HG03432 (cell line): ENCODE measurements around the gene HSBP1L1.
"Not testable (repeated sequence)": the region's sequence is repeated elsewhere in the genome, so short reads cannot be mapped to it uniquely, and the experiment has no call there.

Experiments used
- ATAC-seq: cut with Tn5 transposase; IDR thresholded peaks from one replicate; pipeline ENCODE4 v1.9.1; 2021; ENCODE audit warnings: mild to moderate bottlenecking, moderate library complexity; ENCODE audit not compliant: unreplicated experiment

The HSBP1L1 gene

DNA sequence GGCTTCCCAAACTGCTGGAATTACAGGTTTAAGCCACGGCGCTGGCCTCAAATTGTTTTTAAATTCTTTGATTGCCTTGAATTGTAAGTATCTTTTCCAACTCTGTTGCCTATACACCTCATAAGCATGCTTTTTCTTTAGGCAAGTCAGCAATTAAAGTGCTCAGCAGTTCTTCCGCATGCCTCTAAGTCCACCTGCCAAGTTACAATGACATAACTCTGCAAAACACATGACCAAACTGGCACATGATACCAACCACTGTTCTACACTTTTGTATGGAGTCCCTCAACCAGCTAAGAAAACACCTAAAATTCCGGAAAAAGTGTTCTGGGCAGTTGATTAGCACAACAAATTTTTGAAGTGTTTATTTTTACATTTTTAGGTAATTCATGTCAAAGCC is 18.8 kb downstream of the HSBP1L1 start:
- ATAC-seq, result no peak

DNA sequence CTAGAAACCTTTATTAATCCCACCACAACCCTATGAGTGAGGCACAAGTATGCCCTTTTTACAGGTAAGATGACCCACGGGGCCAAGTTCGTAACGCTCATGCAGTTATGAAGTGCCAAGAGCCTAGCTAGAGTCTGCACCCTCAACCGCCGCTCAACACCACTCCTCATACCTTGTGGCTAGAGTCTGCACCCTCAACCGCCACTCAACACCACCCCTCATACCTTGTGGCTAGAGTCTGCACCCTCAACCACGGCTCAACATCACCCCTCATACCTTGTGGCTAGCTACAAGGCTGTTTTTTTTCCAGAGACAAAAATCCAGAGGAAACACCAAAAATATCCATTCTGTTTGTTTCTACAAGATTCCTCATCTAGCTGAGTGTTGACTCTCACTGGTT is 19.4 kb downstream of the HSBP1L1 start:
- ATAC-seq, result no peak

DNA sequence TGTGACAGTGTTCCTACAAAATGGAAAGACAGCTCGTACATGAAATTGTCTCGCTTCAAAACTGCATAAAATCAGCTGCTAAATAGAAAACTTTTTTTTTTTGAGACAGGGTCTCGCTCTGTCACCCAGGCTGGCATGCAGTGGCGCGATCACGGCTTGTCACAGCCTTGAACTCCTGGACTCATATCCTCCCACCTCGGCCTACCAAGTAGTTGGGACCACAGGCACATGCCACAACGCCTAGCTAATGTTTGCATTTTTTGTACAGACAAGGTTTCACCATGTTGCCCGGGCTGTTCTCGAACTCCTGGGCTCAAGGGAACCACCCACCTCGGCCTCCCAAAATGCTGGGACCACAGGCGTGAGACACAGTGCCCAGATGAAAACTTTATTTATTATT is 20.7 kb downstream of the HSBP1L1 start:
- ATAC-seq, result no peak

DNA sequence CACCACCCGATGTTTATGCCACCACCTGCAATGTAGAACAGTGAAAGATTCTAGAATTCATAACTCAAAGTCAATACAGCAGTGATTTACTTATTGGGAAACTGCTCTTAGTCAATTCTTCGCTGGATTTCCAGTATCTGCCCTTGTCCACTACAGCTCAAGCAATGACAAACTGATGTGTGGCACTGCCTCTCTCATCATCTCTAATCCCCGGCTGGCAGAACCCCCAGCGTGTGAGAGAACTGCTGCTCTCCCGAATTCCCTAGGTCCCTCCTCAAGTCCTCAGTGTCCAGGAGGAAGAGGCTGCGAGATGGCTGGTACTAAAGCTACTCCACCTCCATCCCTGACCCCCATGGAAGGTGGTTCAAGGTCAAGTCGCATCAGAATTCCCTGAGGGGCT is 22.3 kb downstream of the HSBP1L1 start:
- no peak for ATAC-seq

DNA sequence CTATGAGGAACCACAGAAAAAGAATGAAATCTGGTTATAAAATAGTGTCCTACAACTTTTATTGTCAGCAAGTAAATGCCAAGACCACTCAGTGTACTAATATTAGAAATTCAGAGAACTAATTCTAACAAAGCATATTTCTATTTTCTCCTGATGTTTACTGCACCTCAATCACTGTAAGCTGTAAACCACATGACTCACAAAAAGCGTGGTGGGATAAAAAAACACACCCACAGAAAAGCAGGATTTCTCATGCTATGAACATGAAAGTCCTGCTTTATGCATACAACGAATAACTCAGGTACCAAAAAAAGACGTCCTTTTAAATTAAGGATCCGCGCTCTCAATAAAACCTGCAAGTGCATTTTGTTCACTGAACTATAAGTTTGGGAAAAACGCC is 23.1 kb downstream of the HSBP1L1 start:
- ATAC-seq, result no peak

DNA sequence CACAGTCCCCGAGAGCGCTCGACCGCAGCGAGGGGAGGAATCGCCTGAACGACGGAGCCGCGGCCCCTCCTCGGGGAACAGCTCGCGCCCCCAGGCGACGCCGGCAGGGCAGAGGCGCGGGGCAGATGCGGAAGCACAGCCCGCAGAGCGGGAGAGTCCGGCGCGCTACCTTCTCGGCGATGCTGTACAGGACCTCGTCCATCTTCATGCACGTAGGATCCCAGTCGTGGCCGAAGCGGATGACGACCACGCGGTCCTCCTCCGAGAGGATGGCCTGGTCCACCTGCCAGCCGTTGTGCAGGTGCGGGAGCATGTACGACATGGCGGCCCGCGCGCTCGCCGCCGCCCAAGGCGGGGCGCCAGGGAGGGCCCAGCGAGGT is 23.6 kb downstream of the HSBP1L1 start:
- peak; percentile 72 for ATAC-seq

DNA sequence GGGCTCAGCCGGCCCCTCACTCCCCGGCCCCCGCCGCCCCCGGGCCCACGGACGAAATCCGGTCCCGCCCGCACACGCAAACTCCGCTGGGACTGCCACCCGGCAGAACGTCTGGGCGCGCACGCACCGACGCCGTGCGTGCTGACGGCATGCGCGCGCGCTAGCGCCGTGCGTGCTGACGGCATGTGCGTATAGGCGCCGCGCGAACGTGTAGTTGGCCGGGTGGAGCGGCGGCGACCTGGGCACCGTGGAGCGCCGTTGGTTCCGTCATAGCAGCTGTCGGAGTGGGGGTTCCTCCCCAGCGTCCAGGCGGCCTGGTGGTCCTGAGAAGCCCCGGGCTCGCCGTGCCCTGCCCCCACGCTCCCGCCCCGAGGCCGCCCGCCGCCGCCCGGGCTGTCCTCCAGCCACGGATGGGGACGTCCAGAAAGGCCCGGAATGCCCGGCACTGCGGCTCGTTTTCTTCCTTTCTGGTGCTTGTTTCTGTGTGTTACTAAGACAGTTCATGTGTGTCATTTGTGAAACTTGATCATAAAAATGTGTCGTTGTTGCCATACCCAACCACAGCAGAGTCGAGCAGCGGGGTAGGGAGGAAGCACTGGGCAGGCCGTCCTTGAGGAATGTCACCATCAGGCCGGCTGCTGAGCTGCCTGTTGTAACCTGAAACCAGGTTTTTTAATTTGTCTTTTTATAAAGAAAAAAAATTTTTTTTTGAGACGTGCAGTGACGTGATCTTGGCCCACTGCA is 24.2 kb downstream of the HSBP1L1 start, which contains the start of gene TXNL4A:
TSS of gene TXNL4A (minus strand) at position 113 of the 744 bp plus-strand sequence. CDS start 171 bp downstream, outside the sequence.
- ATAC-seq, result peak; percentile 98

DNA sequence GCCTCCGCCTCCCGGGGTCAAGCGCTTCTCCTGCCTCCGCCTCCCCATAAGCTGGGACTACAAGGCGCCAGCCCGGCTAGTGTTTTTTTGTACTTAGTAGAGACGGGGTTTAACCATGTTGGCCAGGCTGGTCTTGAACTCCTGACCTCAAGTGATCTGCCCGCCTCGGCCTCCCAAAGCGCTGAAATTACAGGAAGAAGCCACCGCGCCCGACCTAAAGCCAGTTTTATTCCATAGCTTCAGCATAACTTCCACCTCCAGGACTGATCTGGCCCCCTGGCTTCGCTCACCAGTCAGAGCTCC is 24.7 kb downstream of the HSBP1L1 start:
- ATAC-seq, result no peak

DNA sequence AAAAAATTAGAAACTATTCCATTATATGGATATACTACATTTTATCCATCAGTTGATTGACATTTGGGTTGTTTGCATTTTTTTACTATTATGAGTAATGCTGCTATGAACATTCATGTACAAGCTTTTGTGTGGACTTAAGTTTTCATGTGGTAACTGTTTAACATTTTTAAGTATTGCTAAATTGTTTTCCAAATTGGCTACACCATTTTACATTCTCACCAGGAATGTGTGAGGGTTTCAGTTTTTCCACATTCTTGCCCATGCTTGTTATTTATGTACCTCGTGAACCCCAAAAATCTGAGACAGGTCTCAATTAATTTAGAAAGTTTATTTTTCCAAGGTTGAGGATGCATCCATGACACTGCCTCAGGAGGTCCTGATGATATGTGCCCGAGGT is 27.1 kb downstream of the HSBP1L1 start:
- no peak for ATAC-seq

DNA sequence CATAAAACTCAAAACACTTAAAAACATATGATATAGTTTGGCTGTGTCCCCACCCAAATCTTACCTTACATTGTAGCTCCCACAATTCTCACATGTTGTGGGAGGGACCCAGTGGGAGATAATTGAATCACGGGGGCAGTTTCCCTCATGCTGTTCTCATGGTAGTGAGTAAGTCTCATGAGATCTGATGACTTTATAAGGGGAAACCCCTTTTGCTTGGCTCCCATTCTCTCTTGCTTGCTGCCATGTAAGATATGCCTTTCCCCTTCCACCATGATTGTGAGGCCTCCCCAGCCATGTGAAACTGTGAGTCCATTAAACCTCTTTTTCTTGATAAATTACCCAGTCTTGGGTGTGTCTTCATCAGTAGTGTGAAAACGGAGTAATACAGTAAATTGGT is 35.3 kb downstream of the HSBP1L1 start:
- ATAC-seq, result not testable (repeated sequence)

DNA sequence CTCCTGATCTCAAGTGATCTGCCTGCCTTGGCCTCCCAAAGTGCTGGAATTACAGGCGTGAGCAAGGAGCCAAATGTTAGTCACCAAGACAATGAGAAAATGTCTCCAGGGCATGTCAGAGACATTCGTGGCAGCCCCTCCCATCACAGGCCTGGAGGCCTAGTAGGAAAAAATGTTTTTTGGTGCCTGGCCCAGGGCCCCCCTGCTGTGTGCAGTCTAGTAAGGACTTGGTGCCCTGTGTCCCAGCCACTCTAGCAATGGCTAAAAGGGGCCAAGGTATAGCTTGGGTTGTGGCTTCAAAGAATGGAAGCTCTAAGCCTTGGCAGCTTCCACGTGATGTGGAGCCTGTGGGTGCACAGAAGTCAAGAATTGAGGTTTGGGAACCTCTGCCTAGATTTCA is 36.4 kb downstream of the HSBP1L1 start:
- ATAC-seq, result no peak

DNA sequence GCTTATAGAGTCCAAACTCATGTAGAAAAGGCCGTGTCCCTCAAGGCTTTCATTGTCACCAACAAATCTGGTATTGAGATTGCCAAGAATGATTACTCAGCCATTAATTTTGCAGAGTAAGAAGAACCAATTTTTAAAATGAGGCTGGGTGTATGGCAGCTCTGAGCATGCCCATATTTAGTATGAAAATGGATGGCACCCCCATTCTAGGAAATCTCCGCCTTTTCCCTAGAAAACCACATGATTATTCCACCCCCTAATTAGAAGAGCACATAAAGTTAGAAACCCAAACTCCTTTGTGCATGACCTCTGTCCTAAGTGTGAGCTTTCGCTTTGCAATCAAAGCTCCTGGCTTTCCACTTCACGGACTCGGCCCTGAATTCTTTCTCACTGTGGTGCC is 38.0 kb downstream of the HSBP1L1 start:
- ATAC-seq, result no peak

DNA sequence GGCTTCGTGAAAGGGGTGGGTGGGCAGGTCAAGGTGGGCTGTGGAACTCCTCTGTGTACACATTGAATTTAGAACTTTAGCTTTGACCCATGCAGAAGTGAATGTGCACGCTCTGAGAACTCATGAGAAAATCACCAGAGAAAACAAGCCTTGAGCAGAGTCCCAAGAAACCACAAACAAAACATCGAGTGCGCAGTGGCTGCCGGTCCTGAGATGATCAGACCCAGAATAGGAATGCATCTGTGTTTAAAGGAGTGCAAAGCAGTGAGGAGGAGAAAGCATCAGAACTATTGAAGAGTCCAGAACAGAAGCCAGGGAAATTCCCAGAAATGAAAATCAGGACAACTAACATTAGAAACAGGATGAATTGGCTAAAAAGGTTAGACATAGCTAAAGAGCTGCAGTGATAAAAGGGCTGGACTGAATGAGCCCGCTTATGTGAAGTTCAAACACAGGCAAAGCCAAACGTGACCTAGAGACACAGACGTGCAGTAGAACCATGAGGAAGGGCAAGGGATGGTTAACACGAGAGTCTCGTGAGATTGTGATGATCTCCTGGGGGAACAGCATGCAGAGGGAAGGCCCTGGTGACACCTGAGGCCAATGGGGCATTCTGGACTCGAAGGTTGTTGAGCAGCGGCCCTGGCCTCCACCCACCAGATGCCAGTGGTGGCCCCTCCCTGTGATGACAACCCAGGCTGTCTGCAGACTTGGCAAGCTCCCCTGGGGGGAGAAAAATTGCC is 40.3 kb downstream of the HSBP1L1 start:
- ATAC-seq, result no peak

DNA sequence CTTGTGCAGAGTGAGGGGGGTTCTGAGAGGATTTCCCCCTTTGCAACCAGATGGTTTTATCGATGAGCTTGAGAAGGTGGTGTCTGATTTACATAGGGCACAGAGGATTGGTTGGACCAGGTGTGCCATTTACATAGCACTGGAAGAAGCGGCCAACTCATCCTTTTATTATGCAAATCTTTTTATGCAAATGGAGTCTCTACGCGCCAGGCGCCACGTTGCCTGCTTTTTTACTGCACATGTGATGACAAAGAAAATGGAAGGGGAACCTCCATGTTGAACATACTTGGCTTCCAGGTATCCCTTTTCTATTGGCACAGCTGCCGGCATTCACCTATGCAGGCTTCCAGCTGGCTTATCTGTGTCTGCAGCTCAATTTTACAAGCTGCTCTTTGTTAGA is 42.3 kb downstream of the HSBP1L1 start:
- no peak for ATAC-seq

DNA sequence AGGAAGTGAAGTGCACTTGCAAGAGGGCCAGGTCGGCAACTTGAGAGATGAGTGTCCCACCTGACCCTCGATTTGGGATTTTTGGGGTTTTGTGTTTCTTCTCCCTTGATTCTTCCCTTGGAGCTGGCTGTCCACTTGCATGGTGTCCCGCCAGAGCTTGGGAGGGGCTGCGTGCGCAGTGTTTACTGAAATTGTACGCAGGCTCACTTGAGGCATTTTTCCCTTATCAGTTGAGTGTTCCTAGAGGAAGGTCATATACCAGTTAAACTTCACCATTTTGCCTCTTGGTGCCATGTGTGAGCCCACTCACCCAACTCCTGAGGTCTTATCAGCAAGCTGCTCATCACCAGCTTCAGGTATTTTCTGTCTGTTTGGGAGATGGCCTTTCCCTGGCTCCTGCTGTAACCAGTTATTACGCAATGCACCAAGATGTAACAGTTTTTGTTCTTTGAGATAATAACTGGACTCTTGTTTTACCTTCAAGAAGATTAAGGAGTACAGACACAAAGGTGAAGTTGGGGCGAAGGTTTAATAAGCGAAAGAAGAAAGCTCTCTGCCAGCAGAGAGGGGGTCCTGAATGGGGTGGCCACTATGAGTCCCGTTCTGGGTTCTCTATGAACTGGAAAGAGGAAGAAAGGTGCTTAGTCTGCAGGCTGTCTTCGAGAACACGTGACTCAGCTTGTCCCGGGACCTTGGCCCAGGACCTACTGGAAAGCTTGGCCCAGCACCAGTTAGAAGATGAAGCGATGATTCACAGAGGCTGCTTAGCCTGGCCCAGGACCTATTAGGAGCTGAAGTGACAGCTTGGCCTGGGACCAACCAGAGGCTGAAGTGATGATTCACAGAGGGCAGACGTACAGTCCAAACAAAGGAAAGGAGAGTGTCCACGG is 45.5 kb downstream of the HSBP1L1 start:
- no peak for ATAC-seq

DNA sequence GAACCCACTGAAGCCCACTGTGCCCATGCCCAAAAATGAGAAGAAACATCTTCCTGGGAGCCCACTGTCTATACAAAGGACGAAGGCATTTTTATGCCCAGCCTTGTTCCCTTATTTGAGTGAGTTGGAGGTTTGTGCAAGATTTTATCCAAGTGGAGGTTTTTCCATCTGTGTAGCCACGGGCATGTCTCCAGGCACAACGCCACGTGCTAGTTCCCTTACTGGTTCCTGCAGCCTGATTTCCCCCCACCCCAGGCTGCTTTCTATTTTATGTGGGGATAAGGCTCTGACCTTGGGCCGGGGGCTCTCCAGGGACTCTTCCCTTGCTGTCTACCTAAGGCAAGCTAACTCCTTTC is 46.1 kb downstream of the HSBP1L1 start:
- no peak for ATAC-seq

DNA sequence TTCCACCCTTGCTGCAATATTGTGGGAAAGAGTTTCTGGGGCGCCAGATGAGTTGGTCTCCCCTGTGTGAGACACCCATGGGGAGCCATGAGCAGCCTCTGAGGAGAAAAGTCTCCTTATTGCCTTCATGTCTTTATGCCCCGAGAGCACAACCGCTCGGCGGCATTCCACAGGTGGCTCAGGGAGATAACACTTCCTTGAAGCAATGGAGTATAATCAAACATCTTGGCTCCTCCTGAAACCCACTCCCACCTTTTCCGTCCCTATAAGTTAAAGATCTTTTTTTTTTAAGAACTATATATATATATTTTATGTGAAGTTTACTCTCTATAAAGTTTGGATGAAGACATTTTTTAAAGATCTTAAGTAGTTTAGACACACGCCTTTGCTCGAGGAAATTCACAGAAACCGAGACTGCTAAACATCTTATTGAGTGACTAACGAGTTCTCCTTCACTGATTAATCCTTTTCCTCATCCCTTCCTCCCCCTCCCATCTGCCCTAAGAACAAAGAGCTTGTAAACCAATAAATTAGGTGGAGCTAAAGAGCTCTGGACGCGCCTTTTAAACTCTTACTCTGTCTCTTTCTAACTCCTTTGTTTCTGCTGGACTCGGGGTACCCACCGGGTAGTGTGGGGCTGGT is 47.2 kb downstream of the HSBP1L1 start:
- ATAC-seq, result not testable (repeated sequence)

DNA sequence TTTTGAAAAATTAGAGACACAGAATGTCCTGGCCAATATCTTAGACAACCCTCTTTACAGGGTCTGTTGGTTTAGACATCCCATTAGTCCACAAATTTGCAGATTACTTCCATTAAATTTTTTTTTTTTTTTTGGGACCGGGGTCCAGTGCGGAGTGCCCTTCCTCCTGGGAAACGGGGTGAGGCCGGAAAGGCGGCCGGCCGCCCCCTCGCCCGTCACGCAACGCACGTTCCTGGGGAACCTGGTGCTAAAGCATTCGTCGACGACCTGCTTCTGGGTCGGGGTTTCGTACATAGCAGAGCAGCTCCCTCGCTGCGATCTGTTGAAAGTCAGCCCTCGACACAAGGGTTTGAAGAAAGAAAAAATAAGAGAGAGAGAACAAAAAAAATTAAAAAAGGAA is 48.3 kb downstream of the HSBP1L1 start:
- no peak for ATAC-seq
